HG03469 (cell line): ENCODE results near the gene MRPL54.
"Not testable (repeated sequence)": the region's sequence is repeated elsewhere in the genome, so short reads cannot be mapped to it uniquely, and the experiment has no call there.

Experiments
- ATAC-seq: cut with Tn5 transposase; IDR thresholded peaks from one replicate; pipeline ENCODE4 v1.9.1; 2021; ENCODE audit warnings: mild to moderate bottlenecking, moderate library complexity, moderate number of reproducible peaks; ENCODE audit not compliant: unreplicated experiment

Gene MRPL54

DNA sequence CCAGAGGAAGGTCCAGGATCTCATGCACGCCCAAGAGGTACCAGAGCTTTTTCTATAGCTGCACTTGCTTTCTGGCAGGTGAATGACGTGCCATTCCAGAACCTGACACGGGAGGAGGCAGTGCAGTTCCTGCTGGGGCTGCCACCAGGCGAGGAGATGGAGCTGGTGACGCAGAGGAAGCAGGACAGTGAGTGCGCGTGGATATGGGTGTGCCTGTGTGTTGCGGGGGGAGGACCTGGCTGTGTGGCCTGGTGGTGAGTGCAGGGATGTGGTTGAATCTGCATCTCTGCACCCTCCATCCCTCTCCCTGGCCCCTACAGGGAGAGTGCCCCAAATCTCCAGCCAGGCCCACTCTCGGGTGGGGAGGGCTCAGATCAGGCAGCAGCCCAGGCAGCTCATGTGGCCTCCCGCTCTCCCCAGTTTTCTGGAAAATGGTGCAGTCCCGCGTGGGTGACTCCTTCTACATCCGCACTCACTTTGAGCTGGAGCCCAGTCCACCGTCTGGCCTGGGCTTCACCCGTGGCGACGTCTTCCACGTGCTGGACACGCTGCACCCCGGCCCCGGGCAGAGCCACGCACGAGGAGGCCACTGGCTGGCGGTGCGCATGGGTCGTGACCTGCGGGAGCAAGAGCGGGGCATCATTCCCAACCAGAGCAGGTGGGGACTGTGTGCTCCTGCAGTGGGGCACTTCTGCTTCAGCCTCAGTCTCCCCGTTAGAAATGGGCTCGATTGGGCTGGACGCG is 23.8 kb upstream of the MRPL54 start:
- ATAC-seq, result no peak

DNA sequence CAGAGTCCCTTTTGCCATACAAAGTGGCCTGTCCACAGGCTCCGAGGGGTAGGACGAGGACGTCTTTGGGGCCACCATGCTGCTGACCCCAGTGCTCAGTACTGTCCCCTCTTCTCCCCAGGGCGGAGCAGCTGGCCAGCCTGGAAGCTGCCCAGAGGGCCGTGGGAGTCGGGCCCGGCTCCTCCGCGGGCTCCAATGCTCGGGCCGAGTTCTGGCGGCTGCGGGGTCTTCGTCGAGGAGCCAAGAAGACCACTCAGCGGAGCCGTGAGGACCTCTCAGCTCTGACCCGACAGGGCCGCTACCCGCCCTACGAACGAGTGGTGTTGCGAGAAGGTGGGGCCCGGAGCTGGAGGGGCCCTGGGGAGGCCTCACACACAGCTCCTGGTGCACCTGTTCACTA is 22.1 kb upstream of the MRPL54 start:
- ATAC-seq, result no peak

DNA sequence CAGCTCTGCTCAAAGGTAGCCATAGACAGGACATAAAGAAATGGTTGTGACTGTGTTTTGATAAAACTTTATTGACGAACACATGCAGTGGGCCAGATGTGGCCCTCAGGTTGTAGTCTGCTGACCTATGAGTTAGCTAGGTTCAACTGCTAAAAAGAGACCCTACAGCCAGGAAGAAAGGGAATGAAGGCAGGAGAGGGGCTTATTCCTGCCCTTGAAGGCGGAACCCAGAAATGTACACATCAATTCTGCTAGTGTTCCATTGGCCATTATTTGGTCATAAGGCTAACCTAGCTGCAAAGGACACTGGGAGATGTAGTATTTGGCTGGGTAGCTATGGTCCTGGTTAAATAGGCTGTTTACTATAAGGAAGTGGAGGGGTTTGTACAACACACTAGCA is 19.0 kb upstream of the MRPL54 start:
- no peak for ATAC-seq

DNA sequence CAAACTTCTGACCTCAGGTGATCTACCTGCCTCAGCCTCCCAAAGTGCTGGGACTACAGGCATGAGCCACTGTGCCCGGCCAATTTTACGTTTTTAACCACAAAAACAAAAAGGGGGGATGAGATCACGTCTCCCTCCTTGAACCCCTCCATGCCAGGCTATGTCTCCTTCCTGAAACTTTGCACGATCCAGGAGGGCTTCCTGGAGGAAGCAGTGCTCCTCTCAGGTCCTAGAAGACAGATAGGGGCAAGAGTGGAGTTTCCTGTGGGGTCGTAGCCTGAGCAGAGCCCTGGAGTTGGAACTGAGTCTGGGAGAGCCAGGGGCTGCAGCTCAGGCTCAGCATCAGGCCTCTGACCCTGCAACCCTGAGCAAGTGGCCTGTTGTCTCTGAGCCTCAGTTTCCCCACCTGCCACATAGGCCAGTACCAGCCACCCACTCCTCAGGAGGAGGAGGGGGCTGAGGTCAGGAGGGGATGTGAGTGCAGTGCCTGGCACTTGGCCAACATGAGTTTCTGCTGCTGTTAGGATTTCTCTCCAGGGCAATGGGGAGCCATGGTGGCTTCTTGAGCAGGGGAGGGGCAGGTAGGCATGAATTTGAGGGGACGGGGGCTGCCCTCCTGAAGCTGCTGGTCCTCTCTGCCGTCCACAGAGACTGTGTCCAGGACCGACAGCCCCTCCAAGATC is 17.0 kb upstream of the MRPL54 start:
- ATAC-seq, result no peak

DNA sequence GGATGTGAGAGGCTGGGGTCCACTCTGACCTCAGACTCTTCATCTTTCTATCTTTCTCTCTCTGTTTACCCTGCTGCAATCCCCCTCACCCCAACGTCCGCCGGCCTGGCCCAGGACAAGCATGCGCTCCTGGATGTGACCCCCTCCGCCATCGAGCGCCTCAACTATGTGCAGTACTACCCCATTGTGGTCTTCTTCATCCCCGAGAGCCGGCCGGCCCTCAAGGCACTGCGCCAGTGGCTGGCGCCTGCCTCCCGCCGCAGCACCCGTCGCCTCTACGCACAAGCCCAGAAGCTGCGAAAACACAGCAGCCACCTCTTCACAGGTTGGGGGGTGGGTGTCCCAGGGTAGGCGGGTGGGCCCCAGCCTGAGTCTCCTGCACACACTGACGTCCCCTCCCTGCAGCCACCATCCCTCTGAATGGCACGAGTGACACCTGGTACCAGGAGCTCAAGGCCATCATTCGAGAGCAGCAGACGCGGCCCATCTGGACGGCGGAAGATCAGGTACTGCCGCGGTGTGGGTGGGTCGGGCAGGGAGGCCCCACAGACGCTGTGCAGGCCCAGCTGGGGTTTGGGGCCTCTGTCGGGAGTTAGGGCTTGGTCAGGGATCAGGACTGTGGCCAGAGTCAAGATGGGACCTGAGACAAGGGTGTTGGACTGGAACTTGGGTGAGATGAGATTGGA is 16.0 kb upstream of the MRPL54 start:
- ATAC-seq, result no peak

DNA sequence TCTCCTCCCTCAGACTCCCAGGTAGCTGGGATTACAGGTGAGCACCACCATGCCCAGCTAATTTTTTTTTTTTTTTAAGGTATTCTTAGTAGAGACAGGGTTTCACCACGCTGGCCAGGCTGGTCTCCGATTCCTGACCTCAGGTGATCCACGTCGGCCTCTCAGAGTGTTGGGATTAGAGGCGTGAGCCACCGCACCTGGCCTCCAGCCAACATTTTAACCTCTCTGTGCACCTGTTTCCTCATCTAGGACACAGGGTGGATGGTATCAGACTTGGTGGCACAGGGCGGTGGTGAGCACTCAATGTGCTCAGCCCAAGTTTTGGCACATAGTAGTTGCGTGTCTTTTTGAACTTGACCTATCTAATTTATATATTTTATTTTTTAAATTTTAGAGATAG is 13.5 kb upstream of the MRPL54 start:
- ATAC-seq, result no peak

DNA sequence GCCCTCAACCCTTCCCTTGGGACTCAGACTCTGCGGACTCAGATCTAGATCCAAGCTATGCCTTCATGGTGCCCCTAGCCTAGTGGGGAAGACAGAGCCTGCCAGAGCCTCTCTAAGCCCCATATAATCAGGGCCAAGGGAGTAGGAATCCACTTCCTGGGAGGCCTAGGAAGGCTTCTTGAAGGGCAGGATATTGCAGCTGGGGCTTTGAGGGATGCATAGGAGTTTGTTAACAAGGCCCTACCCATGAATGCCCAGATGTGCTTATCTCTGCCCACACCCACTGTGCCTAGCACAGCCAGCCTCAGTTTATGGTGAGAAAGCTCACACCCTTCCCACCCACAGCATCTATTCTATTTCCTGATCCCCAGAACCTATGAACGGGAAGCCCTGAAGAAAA is 12.3 kb upstream of the MRPL54 start:
- ATAC-seq, result no peak

DNA sequence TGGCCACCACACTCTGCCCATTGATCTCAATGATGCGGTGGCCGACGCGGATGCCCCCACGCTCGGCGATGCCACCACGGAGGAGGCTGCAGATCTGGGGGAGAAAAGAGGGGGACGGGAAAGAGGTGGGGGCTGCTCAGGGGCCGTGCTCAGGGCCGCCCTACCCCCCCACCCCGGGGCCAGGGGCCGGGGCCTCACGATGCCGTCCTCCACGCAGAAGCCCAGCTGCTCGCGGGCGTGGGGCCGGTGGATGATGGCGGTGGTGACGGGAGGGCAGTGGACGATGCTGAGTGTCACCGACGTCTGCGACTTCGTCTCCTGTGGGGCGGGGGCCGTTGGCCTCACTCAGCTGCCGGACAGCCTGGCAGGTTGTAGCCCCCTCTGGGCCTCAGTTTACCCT is 11.2 kb upstream of the MRPL54 start:
- no peak for ATAC-seq

DNA sequence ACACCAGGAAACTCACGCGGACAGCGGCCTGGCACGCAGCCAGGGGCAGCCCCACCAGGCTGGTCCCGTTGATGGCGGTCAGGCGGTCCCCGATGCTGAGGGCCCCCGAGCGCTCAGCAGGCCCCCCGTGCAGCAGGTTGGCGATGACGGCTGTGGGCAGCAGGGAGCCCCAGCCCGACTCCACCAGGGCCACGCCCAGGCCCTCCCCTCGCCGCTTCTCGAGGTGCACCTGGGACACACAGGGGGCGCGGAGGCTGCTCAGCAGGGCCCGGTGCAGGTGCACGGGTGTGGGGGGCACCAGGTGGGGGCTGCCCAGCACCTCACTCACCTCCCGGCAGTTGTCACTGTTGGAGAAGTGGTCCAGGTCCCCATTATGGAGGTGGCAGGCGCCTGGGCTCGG is 10.0 kb upstream of the MRPL54 start:
- no peak for ATAC-seq

DNA sequence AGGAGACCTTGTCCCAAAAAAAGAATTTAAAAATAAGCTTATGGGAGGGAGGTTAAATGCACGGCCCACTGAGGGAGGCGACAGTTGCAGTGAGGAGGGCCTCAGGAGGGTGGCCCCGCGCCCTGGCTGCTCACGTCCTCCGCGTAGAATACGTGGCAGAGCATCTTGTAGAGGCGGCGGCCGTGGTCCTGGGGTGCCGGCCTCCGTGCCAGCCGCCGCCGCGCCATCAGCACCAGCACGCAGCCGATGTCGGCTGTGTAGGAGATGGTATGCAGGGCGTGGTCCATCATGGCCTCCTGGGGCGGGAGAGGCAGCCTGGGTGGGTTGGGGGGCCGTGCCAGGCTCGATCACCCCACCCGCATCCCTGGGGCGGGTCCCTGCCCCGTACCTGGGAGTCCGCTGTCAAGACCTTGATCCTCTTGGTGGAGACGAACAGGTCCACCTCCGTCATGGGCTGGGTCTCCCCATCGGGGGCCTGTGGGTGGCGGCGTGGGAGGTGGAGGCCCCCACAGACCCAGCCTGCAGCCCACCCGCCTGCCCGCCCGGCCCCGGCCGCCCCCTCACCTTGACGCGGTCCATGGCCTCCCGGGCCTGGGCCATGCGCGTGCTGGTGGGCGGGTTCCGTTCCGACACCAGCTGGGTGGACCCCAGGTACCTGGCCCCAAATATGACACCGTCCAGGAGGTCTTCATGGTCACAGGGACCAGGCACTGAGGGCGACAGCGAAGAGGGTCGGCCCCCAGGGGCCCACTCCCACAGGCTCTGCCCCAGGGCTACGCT is 8.7 kb upstream of the MRPL54 start:
- ATAC-seq, result no peak

DNA sequence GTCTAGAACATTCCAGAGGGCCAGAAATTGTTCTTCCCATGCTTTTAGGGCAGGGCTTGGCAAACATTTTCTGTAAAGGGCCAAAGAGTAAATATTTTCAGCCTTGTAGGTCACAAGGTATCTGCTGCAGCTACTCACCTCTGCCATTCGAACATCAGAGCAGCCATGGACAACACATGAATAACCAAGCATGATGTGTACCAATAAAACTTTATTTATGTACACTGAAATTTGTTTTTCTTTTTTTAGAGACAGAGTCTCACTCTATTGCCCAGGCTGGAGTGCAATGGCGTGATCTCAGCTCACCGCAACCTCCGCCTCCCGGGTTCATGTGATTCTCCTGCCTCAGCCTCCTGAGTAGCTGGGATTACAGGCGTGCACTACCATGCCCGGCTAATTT is 4.8 kb upstream of the MRPL54 start:
- ATAC-seq, result not testable (repeated sequence)

DNA sequence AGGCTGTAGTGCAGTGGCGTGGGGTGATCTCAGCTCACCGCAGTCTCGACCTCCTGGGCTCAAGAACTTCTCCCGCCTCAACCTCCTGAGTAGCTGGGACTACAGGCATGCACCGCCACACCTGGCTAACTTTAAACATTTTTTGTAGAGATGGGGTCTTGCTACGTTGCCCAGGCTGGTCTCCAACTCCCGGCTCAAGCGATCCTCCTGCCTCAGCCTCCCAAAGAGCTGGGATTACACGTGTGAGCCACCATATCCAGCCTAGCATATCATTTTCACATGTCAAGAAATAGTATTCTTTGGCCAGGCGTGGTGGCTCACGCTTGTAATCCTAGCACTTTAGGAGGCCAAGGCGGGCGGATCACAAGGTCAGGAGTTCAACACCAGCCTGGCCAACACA is 4.2 kb upstream of the MRPL54 start:
- ATAC-seq, result not testable (repeated sequence)

DNA sequence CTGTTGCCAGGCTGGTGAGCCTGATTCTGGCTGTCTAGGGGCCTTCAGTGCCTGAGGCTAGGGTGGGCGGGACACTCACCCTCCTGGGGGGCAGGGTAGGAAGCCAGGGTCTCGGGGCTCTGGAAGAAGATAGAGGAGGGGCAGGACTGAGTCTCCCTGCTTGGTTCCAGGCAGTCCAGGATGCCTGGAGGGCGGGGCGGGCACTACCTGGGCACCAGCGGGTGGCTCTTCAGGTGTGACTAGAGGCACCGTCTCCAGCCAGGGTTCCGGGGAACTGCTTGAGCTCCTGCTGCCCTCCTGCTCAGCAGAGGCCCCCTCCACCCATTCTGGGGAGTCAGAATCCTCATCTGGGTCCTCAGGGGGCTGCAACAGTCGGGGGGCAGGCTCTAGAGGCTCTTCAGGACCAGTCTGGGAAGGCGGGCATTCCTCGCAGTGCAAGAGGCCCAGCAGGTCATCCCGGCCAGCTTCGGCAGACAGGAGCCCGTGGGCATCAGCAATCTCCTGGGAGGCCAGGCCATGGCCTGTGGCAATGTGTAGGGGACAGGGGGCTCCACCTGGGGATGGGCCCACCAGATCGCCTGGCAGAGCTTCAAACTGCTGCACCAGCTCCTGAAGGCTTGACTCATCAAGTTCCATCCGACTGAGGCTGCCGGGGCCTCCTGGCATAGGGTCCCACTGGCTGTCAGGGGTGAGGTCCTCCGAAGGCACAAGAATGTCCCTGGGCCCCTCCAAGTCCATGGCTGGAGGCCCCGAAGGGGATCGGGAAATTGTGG is 2.8 kb upstream of the MRPL54 start:
- ATAC-seq, result no peak

DNA sequence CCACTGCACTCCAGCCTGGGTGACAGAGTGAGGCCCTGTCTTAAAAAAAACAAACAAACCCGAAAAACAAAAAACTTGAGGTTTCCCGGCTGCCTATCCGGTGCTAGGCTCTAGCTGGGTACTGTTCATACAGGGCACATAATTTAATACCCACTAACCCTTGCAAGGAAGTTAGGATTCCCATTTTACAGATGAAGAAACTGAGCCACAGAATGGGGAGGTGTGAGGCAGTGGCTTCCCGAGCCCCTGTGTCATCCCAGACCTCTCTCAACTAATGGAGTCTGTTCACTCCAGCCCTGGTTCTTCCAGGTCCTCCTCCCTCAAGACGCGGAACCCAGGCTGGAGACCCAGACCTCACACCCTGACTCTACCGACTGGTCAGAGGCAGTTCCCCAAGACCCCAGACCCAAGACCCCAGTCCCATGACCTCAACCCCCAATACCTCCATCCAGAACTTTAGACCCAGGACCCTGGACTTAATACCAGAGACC is 1.6 kb upstream of the MRPL54 start:
- no peak for ATAC-seq

DNA sequence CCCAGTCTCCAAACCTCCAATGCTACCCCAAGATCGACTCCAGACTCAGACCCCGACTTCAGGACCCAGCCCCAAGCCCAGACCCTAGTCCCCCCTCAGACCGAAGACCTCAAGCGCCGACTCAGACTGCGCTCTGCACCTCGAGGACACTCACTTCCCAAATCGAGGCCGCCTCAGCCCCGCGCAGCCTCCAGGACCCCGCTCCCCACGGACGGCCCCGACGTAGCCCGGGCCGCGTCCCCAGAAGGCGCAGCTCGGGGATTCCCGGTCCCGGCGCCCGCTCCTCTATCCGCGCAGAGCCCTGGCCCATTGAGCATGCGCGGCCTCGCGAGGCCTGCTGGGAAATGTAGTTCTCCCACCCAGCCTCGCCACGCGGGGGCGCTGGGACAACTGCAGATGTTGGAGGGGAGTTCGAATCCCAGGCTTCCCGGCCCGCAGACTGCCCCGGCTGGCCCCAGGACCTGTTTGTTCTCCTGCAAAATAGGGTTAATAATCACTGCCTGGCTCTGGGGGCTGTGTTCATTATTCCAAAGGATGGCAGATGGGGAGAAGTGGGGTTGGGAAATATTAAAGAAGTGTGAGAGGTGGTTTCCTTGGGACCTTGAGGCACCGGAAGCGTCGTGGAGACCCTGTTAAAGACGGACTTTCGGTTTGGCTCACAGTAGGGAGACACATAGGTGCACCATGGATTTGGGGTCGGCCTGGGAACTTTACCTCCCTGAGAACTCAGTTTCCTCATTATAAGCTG is 926 bp upstream of the MRPL54 start, which contains the start of gene APBA3:
Gene APBA3 (minus strand): TSS at position 311 of the 748 bp plus-strand sequence. CDS start 1,428 bp downstream, outside the sequence.
- no peak for ATAC-seq

DNA sequence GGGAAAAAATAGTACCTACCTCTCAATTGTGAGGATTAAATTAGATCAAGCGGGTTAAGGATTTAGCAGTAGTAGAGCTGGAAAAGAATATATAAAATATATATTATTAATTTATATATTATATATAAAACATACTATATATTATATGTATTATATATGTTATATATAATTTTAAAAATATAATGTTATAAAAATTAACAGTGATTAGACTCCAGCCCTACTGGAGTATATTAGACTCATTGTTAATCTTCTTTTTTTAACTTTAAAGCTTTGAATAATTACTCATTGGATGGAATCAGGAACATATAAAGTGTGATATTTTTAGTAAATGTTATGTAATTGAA is 380 bp upstream of the MRPL54 start:
- ATAC-seq, result no peak

DNA sequence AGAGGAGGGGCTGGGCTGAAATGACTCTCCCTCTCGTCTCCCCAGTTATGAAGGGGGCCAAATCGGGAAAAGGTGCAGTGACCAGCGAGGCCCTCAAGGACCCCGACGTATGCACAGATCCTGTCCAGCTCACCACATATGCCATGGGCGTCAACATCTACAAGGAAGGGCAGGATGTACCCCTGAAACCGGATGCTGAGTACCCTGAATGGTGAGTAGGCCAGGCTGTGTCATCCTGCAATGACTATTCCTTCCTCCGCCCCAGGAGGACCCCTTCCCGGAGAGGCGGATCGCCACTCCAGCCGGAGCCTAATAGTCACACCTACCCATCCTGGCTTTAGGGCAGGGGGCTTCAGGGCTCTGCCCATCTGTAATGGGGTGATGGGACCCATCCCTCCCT is 2.6 kb downstream of the MRPL54 start:
- ATAC-seq, result no peak

DNA sequence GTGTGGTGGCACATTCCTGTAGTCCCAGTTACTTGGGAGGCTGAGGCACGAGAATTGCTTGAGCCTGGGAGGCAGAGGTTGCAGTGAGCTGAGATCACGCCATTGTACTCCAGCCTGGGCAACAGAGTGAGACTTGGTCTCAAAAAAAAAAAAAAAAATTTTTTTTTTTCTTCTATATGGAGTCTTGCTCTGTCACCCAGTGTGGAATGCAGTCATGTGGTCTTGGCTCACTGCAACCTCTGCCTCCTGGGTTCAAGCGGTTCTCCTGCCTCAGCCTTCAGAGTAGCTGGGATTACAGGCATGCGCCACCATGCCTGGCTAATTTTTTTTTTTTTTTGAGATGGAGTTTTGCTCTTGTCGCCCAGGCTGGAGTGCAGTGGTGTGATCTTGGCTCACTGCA is 3.3 kb downstream of the MRPL54 start:
- not testable (repeated sequence) for ATAC-seq

DNA sequence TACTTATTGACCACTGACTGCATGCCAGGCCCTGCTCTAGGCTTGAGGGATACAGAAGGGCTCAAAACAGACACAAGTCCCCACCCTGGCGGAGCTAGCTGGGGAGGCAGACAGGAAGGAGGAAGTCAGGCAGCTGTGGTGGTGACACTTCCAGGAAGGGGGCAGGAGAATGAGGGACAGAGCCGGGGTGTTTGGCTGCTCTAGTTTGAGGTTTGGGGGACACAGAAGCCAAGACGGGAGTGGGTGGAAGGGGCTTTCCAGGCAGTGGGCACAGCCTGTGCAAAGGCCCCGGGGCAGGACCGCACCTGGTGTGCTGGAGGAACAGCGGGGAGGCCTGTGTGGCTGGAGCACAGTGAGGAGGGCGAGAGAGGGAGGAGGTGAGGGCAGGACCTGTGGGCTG is 4.0 kb downstream of the MRPL54 start:
- no peak for ATAC-seq

DNA sequence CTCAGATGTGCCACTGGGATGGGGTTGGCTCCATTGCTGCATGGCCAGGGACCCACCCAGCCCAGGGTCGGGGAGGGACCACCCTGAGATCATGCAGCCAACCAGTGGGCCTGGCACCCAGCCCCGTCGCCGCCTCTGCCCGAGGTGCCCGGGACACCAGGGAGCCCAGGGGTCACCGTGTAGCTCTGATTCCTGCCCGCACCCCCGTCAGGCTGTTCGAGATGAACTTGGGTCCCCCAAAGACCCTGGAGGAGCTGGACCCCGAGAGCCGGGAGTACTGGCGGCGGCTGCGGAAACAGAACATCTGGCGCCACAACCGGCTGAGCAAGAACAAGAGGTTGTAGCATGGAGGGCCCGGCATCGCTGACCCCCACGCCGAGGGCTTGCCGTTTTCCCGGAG is 4.6 kb downstream of the MRPL54 start:
- ATAC-seq, result no peak
